ENCODE results near the gene A1BG. TPM values are rescaled to one million over a fixed set of nuclear protein-coding genes. Genes with fewer than 3 reads are reported as not detected.
A peak's percentile ranks its signal among the peaks of the same experiment; 100 is the strongest.

Gene A1BG
- total RNA-seq, 2 experiments from 2014 or later: 26.9 to 47.2 TPM

DNA sequence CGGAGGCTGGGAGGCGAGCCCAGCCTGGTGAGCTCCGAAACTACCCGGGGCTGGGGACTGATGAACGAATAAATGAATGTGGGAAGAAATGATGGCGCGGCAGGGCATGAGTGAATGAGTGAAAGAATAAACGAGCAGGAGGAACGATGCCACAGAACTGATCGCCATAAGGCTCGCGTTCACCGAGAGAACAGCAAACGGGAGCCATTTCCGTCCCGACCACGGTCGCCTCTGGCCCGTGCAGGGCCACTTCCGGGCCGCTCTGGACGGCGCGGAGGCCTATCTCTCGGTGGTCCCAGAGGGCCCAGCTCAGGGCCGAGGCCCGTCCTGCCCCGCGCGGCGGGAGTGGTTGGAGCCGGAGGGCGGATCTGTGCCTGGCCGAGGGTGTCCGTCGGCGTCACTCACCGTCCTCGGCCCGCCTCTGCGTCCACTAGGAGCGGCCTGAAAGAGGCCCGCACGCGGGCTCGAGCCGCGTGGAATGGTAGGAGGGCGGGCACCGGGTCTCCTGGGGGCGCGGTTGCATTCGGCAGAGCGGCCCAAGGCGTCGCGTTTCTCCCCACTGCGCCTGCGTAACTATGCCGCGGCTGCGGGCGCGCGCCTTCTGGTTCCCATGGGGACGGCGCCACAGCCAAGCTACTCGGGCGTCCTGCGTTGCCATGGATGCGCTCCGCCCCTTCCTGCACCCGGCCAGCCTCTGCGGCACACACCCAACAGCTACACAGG lies 9.1 kb upstream of the A1BG start, which contains the start of gene ZNF497:
Gene ZNF497, minus strand, starts transcription at position 480 of the 723 bp plus-strand sequence. CDS start 5,116 bp downstream, outside the sequence.
- intact Hi-C loops (cut with micrococcal nuclease; ENCODE audit: unreplicated experiment): loop anchor here (1.0 kb wide), 2 partner anchors 19 to 157 kb away; partner anchors contain the start of genes ZBTB45 and ZNF837
- CTCF ChIA-PET (ENCODE audit: unreplicated experiment): no interaction called here
- no peak for TF ChIP-seq EZH2phosphoT487 (IDR thresholded peaks at IDR 0.05; ENCODE audit: borderline replicate concordance, low read depth, low read length)
- TF ChIP-seq, protein P1, sequence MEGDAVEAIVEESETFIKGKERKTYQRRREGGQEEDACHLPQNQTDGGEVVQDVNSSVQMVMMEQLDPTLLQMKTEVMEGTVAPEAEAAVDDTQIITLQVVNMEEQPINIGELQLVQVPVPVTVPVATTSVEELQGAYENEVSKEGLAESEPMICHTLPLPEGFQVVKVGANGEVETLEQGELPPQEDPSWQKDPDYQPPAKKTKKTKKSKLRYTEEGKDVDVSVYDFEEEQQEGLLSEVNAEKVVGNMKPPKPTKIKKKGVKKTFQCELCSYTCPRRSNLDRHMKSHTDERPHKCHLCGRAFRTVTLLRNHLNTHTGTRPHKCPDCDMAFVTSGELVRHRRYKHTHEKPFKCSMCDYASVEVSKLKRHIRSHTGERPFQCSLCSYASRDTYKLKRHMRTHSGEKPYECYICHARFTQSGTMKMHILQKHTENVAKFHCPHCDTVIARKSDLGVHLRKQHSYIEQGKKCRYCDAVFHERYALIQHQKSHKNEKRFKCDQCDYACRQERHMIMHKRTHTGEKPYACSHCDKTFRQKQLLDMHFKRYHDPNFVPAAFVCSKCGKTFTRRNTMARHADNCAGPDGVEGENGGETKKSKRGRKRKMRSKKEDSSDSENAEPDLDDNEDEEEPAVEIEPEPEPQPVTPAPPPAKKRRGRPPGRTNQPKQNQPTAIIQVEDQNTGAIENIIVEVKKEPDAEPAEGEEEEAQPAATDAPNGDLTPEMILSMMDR (conservative IDR thresholded peaks at IDR 0.05; ENCODE audit: low read length): no peak

DNA sequence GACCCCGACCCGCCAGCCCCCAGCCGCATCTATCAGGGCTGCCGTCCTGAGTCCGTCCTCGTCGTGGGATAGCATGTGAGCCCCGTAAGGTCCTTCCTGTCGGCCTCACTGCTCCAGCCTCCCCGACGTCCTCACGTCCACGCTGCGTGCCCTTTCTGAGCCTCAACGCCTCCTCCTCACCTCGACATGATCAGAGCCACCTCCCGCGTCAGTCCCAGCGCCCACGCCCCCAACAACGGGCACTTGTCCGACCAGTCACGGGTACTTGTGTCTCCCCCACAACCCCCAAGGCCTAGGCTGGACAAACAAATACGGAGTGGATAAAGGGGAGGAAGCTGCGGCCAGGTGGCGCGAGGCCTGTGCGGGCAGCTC lies 8.6 kb upstream of the A1BG start:
- H4K20me1 ChIP-seq (ENCODE audit: insufficient read depth, low read length): no peaks in the 10 kb centered on the region
- H3K4me3 ChIP-seq (ENCODE audit: low read depth, low read length, poor library complexity, severe bottlenecking): peak overlapping the region; percentile 75
- H3K9me3 ChIP-seq (ENCODE audit: low read length): no peaks in the 10 kb centered on the region
- H3K9me2 ChIP-seq (ENCODE audit: insufficient read depth, low read length): no peaks in the 10 kb centered on the region
- H3K79me2 ChIP-seq (ENCODE audit: insufficient read depth, low read depth, low read length): no peaks in the 10 kb centered on the region
- no peak for DNase-seq (ENCODE audit: low spot score)
- peak overlapping the region; percentile 41 for H3K27ac ChIP-seq (ENCODE audit: low read depth, low read length, poor library complexity, severe bottlenecking)
- peak overlapping the region; percentile 72 for H3K4me2 ChIP-seq (ENCODE audit: low read length)
- ChIA-PET POLR2A (interaction anchor here (1.3 to 3.0 kb wide), 4 partner anchors 11 to 18 kb away, joined by 4 to 21 read pairs (median 5); no protein-coding TSS in a partner anchor), CTCF (ENCODE audit: unreplicated experiment) (no interaction called here)
- intact Hi-C loops (cut with micrococcal nuclease; ENCODE audit: unreplicated experiment): loop anchor here (1.0 kb wide), 2 partner anchors 19 to 157 kb away; partner anchors contain the start of genes ZBTB45 and ZNF837
- peak overlapping the region; percentile 77 for H2AFZ ChIP-seq (ENCODE audit: low read length)
- no peak for TF ChIP-seq EZH2phosphoT487 (IDR thresholded peaks at IDR 0.05; ENCODE audit: borderline replicate concordance, low read depth, low read length)
- BruUV-seq (replicated peaks): no TSS peak
- peaks cover 18% of the 10 kb centered on the region for H3K4me1 ChIP-seq (ENCODE audit: insufficient read depth, low read length, poor library complexity, severe bottlenecking)
- H3K36me3 ChIP-seq (ENCODE audit: insufficient read depth, low read length): no peaks in the 10 kb centered on the region

More for the DNA sequence above, 9.1 kb upstream of the A1BG start, which contains the start of gene ZNF497:
- H3K36me3 ChIP-seq (ENCODE audit: insufficient read depth, low read length): no peaks in the 10 kb centered on the region
- peak within 1 kb of the TSS; percentile 72 for H3K4me2 ChIP-seq (ENCODE audit: low read length)
- H3K4me3 ChIP-seq (ENCODE audit: low read depth, low read length, poor library complexity, severe bottlenecking): peak within 1 kb of the TSS; percentile 75
- H3K9me2 ChIP-seq (ENCODE audit: insufficient read depth, low read length): no peaks in the 10 kb centered on the region
- H4K20me1 ChIP-seq (ENCODE audit: insufficient read depth, low read length): no peaks in the 10 kb centered on the region
- POLR2A ChIA-PET: interaction anchor here (1.3 to 3.0 kb wide), 5 partner anchors 8 to 17 kb away, joined by 4 to 21 read pairs (median 4); no protein-coding TSS in a partner anchor
- H2AFZ ChIP-seq (ENCODE audit: low read length): peak within 1 kb of the TSS; percentile 77
- H3K27ac ChIP-seq (ENCODE audit: low read depth, low read length, poor library complexity, severe bottlenecking): peak within 1 kb of the TSS; percentile 41
- BruUV-seq (replicated peaks): TSS peak; percentile 76
- no peaks in the 10 kb centered on the region for H3K79me2 ChIP-seq (ENCODE audit: insufficient read depth, low read depth, low read length)
- H3K9me3 ChIP-seq (ENCODE audit: low read length): no peaks in the 10 kb centered on the region
- H3K4me1 ChIP-seq (ENCODE audit: insufficient read depth, low read length, poor library complexity, severe bottlenecking): peaks cover 18% of the 10 kb centered on the region
- peak; percentile 97 for DNase-seq (ENCODE audit: low spot score)

DNA sequence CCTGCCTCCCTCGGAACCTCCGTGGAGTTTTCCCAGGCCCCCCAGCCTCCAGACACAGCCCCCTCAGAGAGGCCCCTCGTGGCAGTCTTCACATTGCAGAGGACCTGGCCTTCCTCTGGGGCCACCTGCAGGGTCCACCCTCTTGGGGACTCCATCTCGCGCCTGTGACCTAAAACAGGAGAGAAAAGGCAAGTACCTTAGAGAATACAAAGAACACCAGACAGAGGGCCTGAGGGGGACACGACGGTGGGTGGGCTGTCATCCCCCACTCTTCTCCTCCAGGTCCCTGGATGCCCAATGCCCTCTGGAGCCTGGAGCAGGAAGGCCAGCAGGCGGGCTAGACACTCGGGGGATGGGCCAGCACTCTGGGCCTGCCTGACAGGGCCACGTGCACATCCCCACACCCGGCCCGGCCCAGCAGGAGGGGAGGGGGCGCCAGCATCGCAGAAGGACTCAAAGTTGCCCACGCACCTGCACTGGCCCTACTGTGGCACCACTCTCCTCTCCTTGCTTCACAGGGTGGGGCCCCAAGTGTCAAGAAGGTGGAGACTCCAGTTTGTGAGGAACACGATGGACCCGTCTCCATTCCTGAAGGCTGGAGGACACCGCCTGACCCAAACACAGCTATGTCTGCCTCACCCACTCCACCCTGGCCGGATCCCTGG lies 4.3 kb upstream of the A1BG start:
- no TSS peak for BruUV-seq (replicated peaks)
- POLR2A ChIA-PET: no interaction called here
- H3K9me3 ChIP-seq (ENCODE audit: low read length): no peaks in the 10 kb centered on the region

More for the DNA sequence above, 4.3 kb upstream of the A1BG start:
- Histone ChIP-seq H3K4me1 (ENCODE audit: insufficient read depth, low read length, poor library complexity, severe bottlenecking) (peaks cover 8% of the 10 kb centered on the region), H2AFZ (ENCODE audit: low read length) (no peak overlapping the region), H3K4me3 (ENCODE audit: low read depth, low read length, poor library complexity, severe bottlenecking) (no peak overlapping the region), H3K27ac (ENCODE audit: low read depth, low read length, poor library complexity, severe bottlenecking) (no peak overlapping the region), H3K4me2 (ENCODE audit: low read length) (no peak overlapping the region), H3K9me2 (ENCODE audit: insufficient read depth, low read length) (no peaks in the 10 kb centered on the region), H3K79me2 (ENCODE audit: insufficient read depth, low read depth, low read length) (no peaks in the 10 kb centered on the region), H4K20me1 (ENCODE audit: insufficient read depth, low read length) (no peaks in the 10 kb centered on the region), H3K36me3 (ENCODE audit: insufficient read depth, low read length) (peaks cover 5% of the 10 kb centered on the region; the same call in 1 of the 2 replicates)
- no peak for TF ChIP-seq EZH2phosphoT487 (IDR thresholded peaks at IDR 0.05; ENCODE audit: borderline replicate concordance, low read depth, low read length)
- TF ChIP-seq, protein P1 (conservative IDR thresholded peaks at IDR 0.05; ENCODE audit: low read length): no peak
- intact Hi-C loops (cut with micrococcal nuclease; ENCODE audit: unreplicated experiment): no loop called here
- no peak for DNase-seq (ENCODE audit: low spot score)
- CTCF ChIA-PET (ENCODE audit: unreplicated experiment): no interaction called here

Measured in OCI-LY7 (cell line).